GM18519 (cell line): ENCODE data around the gene SLC6A4.
"Not testable (repeated sequence)": the region's sequence is repeated elsewhere in the genome, so short reads cannot be mapped to it uniquely, and the experiment has no call there.

Experiments
- ATAC-seq: cut with Tn5 transposase; IDR thresholded peaks from one replicate; pipeline ENCODE4 v1.9.1; 2021; ENCODE audit warnings: mild to moderate bottlenecking, moderate library complexity; ENCODE audit not compliant: unreplicated experiment, low FRiP score

The SLC6A4 gene

DNA sequence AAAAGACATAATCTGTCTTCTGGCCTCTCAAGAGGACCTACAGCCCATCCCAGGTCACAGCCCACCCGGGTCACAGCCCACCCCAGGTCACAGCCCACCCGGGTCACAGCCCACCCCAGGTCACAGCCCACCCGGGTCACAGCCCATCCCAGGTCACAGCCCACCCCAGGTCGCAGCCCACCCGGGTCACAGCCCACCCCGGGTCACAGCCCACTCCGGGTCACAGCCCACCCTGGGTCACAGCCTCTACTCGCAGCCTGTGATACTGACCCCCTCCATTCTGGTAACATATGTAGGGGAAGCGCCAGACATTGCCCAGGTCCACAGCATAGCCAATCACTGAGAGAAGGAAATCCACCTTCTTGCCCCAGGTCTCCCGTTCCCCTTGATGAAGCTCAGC is 14.2 kb downstream of the SLC6A4 start:
- no peak for ATAC-seq

DNA sequence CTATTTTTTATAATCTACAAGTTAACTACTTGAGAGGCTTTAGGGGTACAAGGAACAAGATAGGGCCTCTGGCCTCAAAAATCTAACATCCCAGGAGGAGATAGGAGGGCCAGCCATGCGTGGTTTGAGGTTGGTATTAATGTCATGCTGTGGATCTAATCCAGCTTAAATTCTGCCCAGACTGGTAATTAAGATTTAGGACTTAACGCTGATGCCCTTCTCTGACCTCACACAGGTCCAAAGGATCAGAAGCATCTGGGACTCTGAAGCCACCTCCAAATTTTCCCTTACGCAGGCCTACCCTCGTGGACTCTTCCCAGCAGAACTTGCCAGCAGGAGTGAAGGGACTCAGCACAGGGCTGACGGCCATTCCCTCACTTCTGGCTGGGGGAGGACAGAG is 15.1 kb downstream of the SLC6A4 start:
- no peak for ATAC-seq

DNA sequence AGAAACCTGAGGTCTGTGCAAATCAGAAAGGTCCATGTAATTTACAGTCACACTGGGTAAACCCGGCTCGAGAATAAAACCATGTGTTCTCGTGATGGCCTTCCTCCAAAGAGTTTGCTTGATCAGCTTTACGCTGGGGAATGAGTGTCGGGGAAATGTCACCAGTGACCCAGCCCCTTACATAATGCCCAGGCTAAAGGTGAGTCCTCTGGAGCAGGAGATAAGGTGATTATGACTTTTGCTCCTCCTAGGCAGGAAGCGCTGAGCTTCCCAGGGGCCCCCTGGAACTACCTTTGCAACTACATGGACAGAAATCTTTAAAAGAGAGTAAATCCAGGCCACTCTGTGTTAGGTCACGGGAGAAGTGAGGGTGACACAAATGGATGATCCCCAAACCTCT is 15.7 kb downstream of the SLC6A4 start:
- ATAC-seq = no peak

DNA sequence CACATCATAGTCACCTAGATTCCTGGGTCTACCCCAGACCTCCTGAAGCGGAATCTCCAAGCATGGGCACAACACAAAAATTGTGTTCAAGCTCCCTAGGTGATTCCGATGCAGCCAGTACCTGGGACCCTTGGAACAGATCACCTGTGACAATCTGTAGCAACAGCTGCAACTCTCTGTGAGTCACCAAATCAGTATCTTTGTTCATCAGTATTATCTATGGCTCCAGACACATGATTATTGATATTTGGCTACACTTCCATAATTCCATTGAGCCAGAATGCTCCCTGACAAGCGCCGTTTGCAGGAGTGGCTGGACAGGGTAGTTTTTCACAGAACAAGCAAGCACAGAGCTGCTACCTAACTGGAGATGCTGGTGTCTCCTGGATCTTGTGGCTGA is 16.2 kb downstream of the SLC6A4 start:
- no peak for ATAC-seq

DNA sequence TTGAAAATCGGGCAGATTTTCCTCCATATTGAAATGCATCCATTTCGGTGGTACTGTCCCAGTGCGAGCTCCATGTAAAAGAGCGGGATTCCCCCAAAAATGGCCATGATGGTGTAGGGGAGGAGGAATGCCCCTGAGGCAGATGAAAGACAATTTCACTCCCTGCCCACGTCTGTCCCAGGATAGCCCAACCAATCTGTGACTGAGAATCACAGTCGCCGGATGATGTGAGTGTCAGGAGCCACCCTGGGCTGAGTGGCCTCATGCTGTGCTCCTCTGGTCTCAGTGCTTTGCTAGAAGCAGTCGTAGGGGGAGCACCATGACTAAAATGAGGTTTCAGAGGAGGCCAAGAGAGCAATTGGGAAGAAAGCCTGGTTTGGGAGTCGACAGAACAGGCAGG is 16.7 kb downstream of the SLC6A4 start:
- no peak for ATAC-seq

DNA sequence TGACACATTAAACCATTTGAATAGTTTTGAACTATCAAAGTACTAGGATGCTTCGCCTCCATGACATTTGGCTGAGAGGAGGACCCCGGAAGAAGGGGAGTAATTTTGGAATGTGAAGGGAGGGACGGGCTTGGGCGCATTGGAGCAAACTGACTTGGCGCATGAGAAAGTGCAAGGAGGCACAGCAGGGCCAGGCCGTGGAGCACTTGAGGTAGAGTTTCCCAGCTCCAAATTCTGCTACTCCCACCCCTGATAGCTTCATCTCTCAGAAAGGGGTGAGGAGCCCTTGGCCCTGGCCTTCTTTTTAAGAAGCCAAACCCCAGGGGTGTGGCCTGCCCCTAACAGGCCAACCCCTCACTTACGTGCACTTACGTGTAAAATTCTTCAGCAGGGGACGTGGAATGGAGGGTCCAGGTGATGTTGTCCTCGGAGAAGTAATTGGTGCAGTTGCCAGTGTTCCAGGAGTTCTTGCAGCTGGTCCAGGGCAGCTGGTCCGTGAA is 17.7 kb downstream of the SLC6A4 start:
- ATAC-seq = no peak

DNA sequence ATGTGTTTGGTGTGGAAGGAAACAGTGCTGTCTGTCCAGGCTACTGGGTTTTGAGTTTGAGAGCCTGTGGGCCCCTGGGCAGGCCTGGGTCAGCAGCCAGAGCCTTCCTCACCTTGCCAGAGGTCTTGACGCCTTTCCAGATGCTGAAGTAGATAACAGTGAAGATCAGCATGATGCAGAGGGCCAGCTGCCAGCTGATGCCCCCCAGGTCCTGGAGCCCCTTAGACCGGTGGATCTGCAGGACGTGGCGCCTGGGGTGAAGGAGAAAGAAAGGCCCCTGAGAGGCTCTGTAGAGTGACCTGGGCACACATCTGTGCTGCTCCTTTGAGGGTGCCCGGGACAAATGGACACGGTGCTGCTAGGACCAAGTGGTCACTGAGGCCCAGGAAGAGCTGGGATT is 18.4 kb downstream of the SLC6A4 start:
- ATAC-seq = no peak

DNA sequence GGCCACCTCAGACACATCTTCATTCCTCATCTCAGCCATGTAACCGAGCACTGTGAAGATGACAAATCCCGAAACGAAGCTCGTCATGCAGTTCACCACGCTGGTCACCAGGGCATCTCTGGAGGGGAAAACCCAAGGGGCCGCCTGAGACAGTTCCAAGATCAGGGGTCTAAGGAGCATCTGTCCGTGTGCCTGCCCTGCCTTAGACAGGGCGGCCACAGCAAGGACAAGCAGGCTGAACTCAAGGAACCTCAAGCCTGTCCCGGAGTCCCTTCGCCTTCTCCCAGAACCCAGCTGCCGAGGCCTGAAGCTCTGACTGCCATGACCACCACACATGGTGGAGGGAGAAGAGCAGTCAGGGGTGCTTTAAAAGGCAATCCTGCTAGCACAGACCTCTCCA is 22.7 kb downstream of the SLC6A4 start:
- ATAC-seq = no peak

DNA sequence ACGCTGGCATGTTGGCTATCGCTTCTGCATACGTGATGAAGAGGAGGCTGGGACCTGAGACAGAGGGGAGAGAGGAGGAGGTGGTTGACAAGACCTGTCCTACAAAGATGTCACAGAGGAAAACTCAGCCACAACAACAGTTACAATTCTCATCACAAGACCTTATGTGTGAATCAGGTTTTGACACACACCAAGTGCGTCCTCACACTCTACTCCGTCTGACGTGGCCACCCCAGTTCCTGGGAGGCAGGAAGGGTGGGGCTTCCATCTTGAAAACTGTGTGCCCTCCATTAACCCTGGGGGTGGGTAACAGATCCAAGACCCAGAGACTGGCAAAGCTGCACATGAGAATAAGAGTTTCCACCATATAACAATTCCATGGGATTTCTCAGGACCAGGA is 24.1 kb downstream of the SLC6A4 start:
- ATAC-seq = no peak

DNA sequence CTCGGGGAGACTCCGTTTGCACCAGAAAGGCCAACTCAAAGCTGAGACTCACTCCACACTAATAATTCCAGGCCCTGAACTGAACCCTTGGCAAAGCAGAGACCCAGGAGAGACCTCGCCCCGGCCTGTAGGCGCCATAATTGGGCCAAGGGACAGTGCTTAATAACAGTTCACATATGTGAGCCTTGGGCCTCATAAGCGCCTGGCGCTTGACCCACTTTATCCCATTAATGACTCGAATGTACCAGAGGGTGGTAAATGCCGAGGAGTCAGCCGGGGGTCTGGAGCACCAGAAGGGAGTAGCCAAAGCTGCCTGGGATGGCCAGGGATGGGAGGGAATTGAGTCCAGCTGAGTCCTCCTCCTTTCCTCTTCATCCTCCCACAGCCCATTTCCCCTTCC is 24.6 kb downstream of the SLC6A4 start:
- ATAC-seq = no peak

DNA sequence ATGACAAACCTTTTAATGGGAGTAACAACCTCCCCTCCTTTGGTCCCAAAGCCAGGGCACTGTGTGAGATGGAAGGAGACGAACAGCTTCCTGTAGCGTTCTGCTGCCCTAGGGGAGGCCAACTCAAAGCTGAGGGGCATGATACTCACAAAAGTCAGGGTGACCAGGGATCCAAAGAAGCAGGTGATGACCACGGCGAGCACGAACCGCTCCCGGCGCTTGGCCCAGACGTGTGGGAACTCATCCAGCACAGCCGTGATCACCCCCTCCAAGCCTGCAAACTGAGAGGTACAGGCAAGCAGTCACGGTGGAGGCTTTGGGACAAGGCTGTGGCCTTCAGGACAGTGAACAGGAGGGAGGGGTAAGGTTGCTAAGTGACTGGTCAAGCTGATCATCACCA is 25.1 kb downstream of the SLC6A4 start:
- no peak for ATAC-seq

DNA sequence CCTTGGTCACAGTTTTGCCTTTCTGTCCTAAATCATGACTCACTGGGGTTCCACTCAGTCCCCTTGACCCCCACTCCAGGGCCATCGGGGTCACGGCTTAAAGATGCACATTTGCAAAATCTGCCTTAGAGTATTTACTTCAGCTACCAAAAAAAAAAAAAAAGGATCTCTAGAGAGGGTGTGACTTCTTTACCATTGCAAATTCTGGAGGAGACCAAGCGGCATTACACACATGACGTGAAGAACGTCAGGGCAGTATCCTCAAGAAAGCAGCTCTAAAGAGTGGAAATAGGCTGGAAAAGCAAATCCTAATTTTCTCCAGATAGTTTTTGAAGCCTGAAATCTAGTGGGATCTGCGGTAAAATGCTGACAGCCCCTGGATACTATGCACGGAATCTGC is 25.6 kb downstream of the SLC6A4 start:
- ATAC-seq = no peak

DNA sequence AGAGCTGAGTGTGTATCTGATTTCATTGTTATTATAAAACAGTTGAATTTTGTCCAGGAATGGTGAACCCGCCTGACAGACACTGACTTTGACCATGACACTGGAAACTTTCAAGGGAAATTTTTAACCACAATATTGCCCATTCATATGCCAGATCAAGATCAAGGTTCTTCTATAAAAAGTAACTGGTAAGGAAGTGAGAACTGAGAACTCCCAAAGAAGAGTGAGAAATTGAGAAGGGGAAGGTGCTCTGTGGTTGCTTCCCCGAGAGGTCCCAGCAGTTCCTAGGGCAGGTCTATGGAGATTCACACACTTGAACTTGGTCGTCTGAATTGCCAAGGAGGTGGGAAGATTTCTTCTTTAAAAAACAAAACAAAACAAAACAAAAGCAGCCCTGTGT is 27.3 kb downstream of the SLC6A4 start:
- no peak for ATAC-seq

DNA sequence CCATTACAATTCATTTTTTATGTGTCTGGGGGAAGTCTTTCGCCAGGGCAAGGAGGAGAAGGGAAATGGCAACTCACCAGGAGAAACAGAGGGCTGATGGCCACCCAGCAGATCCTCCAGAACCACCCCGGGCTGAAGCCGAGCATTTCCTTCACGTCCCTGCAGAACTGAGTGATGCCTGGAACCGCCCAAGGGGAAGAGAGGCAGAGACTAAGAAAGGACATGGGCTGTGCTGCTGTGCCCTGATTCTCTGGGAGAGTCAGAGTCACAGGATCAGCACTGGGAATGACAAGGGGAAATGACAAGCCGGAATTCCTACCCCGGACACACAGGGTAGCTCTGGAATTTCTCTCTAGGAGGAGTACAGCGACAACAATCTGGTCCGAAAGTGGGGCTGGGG is 27.8 kb downstream of the SLC6A4 start:
- ATAC-seq = no peak

DNA sequence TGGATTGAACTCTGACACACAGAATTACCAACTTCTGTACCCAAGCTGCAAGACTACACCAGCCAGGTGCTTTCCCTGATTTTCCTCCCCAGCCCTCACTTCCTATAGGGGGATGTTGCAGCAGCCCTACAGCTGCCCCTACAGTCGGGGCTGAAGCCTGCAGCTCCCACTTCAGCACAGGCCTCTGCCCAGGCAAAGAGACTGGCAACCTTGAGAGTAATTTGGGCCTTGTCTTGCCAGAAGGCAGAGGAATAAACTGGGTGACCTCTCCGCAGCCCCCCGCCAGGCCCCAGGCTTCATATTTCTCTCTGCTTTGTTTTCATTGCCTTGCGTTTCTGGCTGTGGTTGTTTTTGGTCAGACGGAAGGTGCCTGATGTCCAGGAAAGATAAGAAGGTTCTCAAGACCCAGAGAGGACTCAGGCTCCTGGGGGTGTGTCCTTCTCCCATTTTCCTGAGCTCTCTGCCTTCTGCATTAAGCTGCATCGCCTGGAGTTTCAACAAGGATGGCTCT is 32.0 kb downstream of the SLC6A4 start:
- ATAC-seq = no peak

DNA sequence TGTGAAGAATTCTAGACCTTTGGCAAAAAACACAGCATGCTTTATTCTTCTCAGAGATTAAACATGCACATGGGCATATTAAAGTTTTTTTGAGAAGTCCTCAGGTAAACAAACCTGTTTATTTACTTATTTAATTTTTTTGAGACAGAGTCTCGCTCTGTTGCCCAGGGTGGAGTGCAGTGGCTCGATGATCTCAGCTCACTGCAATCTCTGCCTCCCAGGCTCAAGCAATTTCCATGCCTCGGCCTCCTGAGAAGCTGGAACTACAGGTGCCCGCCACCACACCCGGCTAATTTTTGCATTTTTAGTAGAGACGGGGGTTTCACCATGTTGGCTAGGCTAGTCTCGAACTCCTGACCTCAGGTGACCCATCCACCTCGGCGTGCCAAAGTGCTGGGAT is 34.8 kb downstream of the SLC6A4 start:
- ATAC-seq = not testable (repeated sequence)

DNA sequence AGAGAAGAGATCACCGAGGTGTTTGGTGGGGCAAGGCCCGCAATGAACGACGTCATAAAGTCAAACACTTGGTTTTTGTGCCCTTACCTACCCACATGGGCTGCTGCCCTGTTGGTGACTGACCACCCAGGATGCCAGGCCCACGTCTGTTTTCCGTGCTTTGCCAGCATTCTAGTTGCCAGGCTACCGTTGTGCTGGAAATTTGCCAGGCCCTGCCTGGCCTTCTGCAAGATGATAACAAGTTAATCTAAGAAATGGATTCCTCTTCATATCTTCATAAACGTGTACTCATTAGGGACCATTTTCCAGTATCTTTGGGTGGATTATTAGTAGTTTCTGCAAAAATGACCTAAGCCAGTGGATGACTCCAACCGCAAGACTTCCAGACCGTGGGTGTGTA is 35.4 kb downstream of the SLC6A4 start:
- no peak for ATAC-seq

DNA sequence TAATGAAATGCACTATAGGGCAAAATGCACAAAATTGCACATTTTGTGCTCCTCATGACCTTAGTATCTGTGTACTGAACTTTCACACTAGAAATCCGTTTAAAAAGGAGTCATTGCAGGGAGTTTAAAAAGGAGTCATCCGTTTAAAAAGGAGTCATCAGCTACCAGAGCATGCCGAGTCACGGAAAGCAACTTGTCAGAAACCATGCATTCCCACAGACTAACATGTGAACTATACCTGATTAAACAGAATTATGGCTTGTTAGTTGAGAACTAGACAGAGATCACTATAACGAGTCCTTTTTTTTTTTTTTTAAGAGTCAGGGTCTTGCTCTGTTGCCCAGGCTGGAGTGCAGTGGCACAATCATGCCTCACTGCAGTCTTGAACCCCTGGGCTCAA is 35.9 kb downstream of the SLC6A4 start:
- no peak for ATAC-seq

DNA sequence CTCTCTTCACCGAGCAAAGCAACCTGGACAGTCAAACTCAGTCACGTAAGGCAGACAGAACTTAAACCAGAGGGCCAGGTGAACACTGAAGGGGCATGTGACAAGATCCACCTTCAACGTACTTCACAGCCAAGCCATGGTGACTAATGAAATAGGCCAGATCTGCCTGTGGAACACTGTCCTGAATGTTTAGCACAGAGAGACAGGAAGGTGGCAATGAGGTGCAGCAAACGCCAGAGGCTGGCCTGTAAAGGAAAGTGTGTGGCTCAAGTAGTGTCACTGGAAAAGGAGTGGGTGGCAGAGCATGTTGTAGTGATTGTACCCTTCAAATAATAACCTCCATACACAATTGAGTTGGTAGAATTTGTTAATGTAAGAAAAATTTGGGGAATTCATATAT is 38.1 kb downstream of the SLC6A4 start:
- no peak for ATAC-seq

DNA sequence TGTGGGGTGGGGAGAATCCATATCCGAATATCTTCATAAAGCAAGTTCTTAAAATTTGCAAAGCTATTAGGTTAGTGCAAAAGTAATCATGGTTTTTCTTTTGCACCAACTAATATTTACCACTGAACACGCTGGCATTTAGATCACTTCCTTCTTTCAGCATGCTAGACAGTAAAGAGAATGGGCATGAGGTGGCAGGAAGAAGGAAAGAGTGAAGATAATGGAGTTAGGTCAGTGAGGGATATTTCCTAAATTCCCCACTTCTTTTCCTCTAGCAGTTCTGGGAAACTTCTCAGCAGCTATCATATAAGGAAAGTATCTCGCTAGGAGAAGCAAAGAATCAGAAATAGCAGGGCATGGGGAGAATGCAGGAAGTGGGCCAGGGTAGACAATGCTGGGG is 39.0 kb downstream of the SLC6A4 start:
- ATAC-seq = no peak

DNA sequence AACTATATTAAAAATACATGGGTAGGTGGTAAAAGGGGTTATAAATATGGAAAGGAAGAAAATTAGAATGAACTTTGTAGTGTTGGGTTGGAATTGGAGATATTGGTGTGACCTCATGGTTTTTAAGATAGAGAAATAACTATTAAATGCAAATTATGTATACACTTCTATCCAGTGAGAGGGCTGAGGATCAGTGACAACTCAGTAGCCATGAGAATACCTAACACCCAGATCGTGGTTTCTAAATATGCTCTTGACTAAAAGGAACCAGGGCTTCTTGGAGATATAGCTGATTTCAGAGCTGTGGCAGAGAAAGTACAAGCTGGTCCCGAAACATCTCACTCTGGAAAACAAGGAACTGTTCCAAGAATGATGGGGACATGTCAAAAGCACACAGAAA is 44.4 kb downstream of the SLC6A4 start:
- ATAC-seq = no peak

DNA sequence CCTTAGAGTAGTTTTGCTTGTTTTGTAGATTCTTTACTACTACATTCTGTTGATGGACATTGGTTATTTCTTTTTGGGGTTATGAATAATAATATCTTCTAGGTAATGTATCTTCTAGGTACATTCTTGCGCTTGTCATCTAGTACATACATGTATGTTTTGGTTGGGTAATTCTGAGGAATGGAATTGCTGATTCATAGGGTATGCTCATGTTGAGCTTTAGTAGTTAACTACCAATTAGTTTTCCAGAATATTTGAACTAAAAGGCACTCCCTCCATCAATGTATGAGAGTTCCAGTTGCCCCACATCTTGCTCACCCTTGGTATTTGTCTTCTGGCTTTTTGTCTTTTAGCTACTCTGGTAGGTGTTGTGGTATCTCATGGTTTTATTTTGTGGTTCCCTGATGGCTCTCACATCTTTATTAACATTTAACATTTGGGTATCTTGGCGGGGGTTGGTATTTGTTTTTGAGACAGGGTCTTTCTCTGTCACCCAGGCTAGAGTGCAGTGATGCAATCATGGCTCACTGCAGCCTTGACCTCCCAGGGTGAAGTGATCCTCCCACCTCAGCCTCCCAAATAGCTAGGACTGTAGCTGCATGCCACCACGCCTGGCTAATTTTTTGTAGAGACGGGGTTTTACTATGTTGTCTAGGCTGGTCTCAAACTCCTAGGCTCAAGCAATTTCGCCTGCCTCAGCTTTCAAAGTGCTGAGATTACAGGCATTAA is 47.1 kb downstream of the SLC6A4 start:
- no peak for ATAC-seq

DNA sequence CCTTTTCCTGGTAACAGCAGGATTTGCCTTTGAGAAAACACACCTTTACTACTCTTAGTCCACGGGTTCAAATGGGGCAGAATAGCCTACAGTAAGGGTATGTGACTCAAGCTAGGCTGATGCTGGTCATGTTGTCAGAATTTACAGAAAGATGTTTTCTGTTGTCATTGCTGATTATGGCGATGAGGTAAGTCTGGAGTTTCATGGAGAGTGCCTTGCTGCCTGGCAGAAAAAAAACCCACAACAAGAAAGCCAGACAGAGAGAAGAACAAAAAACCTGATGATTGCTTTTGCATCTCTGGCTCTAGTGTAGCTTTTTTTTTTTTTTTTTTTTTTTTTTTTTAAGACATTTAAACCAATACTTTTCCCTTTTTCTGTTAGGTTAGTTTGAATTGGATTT is 47.9 kb downstream of the SLC6A4 start:
- no peak for ATAC-seq
